ENCODE measurements around the gene MPL.

MPL gene

DNA sequence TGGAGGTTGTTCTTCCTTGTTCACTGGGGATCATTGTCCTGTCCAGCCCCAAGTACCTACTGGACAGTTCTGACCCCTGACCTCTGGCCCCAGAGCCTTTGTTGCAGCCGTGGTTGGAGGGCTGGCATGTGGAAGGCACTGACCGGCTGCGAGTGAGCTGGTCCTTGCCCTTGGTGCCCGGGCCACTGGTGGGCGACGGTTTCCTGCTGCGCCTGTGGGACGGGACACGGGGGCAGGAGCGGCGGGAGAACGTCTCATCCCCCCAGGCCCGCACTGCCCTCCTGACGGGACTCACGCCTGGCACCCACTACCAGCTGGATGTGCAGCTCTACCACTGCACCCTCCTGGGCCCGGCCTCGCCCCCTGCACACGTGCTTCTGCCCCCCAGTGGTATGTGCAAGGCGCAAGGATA lies 25.4 kb upstream of the MPL start:
- Histone ChIP-seq H3K4me2 (no peak overlapping the region), H3K4me1 (ENCODE audit: low read depth, poor library complexity, severe bottlenecking) (no peaks in the 10 kb centered on the region), H3K4me3 (IDR thresholded peaks at IDR 0.05; ENCODE audit: insufficient read depth, low read depth, low read length) (no peak overlapping the region), H3K36me3 (ENCODE audit: insufficient read depth) (no peaks in the 10 kb centered on the region), H3K9ac (no peak overlapping the region), H3K27ac (no peak overlapping the region), H4K20me1 (ENCODE audit: insufficient read depth) (no peaks in the 10 kb centered on the region), H3K27me3 (ENCODE audit: insufficient read depth, low read depth) (no peaks in the 10 kb centered on the region; the same call in 1 of the 2 replicates), H2AFZ (ENCODE audit: low read depth) (no peak overlapping the region), H3K79me2 (ENCODE audit: insufficient read depth, low read depth) (no peaks in the 10 kb centered on the region)
- TF ChIP-seq, protein P1, sequence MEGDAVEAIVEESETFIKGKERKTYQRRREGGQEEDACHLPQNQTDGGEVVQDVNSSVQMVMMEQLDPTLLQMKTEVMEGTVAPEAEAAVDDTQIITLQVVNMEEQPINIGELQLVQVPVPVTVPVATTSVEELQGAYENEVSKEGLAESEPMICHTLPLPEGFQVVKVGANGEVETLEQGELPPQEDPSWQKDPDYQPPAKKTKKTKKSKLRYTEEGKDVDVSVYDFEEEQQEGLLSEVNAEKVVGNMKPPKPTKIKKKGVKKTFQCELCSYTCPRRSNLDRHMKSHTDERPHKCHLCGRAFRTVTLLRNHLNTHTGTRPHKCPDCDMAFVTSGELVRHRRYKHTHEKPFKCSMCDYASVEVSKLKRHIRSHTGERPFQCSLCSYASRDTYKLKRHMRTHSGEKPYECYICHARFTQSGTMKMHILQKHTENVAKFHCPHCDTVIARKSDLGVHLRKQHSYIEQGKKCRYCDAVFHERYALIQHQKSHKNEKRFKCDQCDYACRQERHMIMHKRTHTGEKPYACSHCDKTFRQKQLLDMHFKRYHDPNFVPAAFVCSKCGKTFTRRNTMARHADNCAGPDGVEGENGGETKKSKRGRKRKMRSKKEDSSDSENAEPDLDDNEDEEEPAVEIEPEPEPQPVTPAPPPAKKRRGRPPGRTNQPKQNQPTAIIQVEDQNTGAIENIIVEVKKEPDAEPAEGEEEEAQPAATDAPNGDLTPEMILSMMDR (conservative IDR thresholded peaks at IDR 0.05; ENCODE audit: low read depth, low read length) = no peak

- no peaks in the 10 kb centered on the region for H3K4me1 ChIP-seq (ENCODE audit: low read depth, poor library complexity, severe bottlenecking)
- no peak overlapping the region for H3K4me2 ChIP-seq
- H3K27ac ChIP-seq = no peak overlapping the region
- no peaks in the 10 kb centered on the region; the same call in 1 of the 2 replicates for H3K27me3 ChIP-seq (ENCODE audit: insufficient read depth, low read depth)
- H3K4me3 ChIP-seq (IDR thresholded peaks at IDR 0.05; ENCODE audit: insufficient read depth, low read depth, low read length) = no peak overlapping the region
- H3K79me2 ChIP-seq (ENCODE audit: insufficient read depth, low read depth) = no peaks in the 10 kb centered on the region
- no peaks in the 10 kb centered on the region for H4K20me1 ChIP-seq (ENCODE audit: insufficient read depth)
- TF ChIP-seq, protein P1 (conservative IDR thresholded peaks at IDR 0.05; ENCODE audit: low read depth, low read length) = no peak
- no peak overlapping the region for H3K9ac ChIP-seq
- H2AFZ ChIP-seq (ENCODE audit: low read depth) = no peak overlapping the region
- H3K36me3 ChIP-seq (ENCODE audit: insufficient read depth) = no peaks in the 10 kb centered on the region
Observed at GRCh38 chr1:43312663-43313515, 24.7 kb upstream of the MPL start.

DNA sequence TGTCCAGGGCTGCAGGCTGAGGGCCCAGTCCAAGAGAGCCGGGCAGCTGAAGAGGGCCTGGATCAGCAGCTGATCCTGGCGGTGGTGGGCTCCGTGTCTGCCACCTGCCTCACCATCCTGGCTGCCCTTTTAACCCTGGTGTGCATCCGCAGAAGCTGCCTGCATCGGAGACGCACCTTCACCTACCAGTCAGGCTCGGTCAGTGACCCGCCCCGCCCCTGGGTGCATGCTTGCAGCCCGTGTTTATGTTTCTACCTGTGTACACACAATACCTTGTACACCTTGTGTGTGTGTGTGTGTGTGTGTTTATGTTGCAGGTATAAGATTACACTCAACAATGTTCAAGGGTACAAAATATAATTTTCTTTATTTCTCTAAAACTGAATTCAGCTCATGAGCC lies 23.8 kb upstream of the MPL start:
- Histone ChIP-seq H3K4me1 (ENCODE audit: low read depth, poor library complexity, severe bottlenecking) (no peaks in the 10 kb centered on the region), H4K20me1 (ENCODE audit: insufficient read depth) (no peaks in the 10 kb centered on the region), H3K27me3 (ENCODE audit: insufficient read depth, low read depth) (no peaks in the 10 kb centered on the region; the same call in 1 of the 2 replicates), H3K36me3 (ENCODE audit: insufficient read depth) (no peaks in the 10 kb centered on the region), H3K4me3 (IDR thresholded peaks at IDR 0.05; ENCODE audit: insufficient read depth, low read depth, low read length) (no peak overlapping the region), H3K4me2 (no peak overlapping the region), H3K9ac (no peak overlapping the region), H3K79me2 (ENCODE audit: insufficient read depth, low read depth) (no peaks in the 10 kb centered on the region), H2AFZ (ENCODE audit: low read depth) (no peak overlapping the region), H3K27ac (no peak overlapping the region)
- TF ChIP-seq, protein P1 (conservative IDR thresholded peaks at IDR 0.05; ENCODE audit: low read depth, low read length) = no peak

- Histone ChIP-seq H2AFZ (ENCODE audit: low read depth) (no peak overlapping the region), H3K4me3 (IDR thresholded peaks at IDR 0.05; ENCODE audit: insufficient read depth, low read depth, low read length) (no peak overlapping the region), H3K27me3 (ENCODE audit: insufficient read depth, low read depth) (no peaks in the 10 kb centered on the region; the same call in 1 of the 2 replicates), H3K4me2 (no peak overlapping the region), H3K4me1 (ENCODE audit: low read depth, poor library complexity, severe bottlenecking) (no peaks in the 10 kb centered on the region), H3K36me3 (ENCODE audit: insufficient read depth) (no peaks in the 10 kb centered on the region), H3K79me2 (ENCODE audit: insufficient read depth, low read depth) (no peaks in the 10 kb centered on the region), H4K20me1 (ENCODE audit: insufficient read depth) (no peaks in the 10 kb centered on the region), H3K9ac (no peak overlapping the region), H3K27ac (no peak overlapping the region)
- TF ChIP-seq, protein P1 (conservative IDR thresholded peaks at IDR 0.05; ENCODE audit: low read depth, low read length) = no peak
Observed at GRCh38 chr1:43314233-43314632, 23.4 kb upstream of the MPL start.
